GM19351 (cell line): ENCODE data around the gene MYO18A.

Experiments
- ATAC-seq: cut with Tn5 transposase; IDR thresholded peaks from one replicate; pipeline ENCODE4 v1.9.1; 2021; ENCODE audit warnings: mild to moderate bottlenecking, moderate library complexity; ENCODE audit not compliant: unreplicated experiment

The MYO18A gene

GRCh38 chr17:29060475-29060874, 119.7 kb downstream of the MYO18A start:
- ATAC-seq = no peak

DNA sequence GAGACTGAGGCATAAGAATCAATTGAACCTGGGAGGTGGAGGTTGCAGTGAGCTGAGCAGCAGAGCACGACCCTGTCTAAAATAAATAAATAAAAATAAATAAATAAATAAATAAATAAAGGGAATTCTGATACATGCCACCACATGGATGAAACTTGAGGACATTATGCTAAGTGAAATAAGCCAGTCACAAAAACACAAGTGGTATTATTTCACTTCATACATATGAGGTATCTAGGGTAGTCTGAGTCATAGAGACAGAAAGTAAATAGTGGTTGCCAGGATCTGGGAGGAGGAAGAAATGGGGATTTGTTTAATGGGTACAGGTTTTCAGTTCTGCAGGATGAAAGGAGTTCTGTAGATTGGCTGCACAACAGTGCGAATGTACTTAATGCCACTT, 120.9 kb downstream of the MYO18A start:
- no peak for ATAC-seq

- no peak for ATAC-seq
Observed at GRCh38 chr17:29058391-29058790, 121.8 kb downstream of the MYO18A start.

DNA sequence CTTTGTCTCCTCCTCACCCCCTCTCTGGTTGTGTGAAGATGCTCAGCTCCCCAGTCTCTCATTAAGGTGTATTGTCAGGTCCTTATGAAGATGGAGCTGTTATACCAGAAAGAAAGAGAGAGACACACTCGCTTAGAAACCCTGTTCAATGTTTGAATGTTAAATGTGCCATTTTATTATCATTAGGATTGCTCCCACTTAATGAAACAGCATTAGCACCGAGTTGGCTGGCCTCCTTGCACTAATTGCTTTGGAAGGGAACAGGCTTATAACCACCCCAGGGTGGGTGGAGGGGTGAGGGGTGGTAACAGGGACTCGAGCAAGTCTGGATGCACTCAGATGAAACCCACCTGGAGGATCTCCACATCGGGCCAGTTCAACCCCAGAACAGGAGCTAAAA, 122.8 kb downstream of the MYO18A start:
- ATAC-seq = no peak

DNA sequence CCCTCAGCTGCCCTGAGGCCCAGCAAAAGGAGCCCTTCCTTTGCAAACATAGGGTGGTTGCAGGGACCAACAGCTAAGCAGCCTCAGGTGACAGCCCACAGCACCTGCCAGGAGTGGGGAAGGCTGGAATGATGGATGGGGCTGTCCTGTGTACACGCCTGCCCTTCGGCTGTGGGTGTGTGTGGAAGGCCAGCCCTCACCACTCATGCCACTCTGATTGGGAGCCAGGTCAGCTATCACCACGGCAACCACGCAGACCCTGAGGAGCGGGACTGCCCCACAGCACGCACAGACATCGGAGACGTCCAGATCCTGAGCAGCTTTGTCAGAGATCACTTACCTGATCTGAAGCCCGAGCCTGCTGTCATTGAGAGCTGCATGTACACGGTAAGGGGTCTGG, 125.4 kb downstream of the MYO18A start:
- ATAC-seq = no peak

DNA sequence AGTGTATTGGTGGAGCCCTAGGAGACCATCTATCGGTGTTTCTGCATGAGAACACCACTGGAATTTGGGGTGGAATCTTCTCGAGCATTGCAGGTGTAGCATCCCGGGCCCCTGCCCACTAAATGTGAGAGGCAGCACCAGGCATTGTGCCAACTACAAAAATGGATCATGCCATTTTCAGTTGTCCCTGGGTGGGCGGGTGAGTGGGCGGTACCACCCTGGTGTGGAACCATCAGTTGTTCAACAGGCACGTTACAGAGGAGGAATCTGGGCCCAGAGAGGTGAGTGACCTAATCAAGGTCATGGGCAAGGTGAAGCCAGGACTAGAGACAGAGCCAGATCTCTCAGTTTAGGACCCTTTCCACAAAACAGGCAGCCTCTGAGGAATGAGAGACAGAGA, 128.5 kb downstream of the MYO18A start:
- ATAC-seq = no peak

GRCh38 chr17:29051194-29051593, 129.0 kb downstream of the MYO18A start:
- ATAC-seq = no peak

DNA sequence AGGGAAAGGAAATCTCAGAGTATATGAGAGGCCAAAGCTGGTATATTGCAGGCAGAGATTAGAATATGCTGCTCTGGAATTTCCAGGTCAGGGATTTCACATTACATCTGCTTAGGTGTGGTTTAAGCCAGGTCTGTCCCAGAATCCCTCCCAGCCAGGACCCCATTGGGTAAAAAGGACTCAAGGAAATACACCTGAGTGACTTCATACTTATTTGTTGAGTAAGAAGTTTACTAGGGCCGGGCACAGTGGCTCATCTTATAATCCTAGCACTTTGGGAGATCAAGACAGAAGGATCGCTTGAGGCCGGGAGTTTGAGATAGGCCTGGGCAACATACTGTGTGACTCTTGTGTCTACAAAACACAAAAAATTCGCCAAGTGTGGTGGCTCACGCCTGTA, 130.0 kb downstream of the MYO18A start:
- no peak for ATAC-seq

DNA sequence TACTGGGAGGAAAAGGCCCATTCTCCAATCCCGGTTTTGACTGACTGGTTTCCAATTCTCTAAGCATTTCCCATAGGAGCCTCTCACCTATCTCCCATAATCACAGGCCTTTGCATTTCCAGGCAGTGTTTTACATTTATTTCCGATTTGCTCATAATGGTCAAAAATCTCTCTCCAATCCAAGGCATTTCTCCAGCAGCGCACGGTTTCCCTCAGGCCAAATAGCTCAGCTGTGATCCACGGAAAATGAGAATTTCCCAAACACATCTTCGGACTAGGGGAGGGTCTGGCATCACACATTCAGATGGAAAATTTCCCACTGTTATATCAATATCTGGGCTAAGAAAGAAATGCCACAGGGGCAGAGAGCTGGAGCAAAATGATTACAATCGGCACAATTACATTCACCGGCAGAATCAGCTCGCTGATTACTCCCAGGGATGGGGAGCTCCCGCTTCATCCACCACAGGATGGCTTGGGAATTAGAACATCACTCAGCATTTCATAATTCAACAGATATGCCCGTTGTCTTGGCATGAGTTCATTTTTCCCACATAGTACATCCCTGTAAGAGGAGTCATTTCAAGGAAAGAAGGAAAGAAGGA, 130.6 kb downstream of the MYO18A start:
- ATAC-seq = no peak

GRCh38 chr17:29048440-29049368, 131.5 kb downstream of the MYO18A start:
- ATAC-seq = no peak

GRCh38 chr17:29046473-29046839, 133.7 kb downstream of the MYO18A start:
- ATAC-seq = no peak

GRCh38 chr17:29045734-29046472, 134.3 kb downstream of the MYO18A start:
- ATAC-seq = no peak

DNA sequence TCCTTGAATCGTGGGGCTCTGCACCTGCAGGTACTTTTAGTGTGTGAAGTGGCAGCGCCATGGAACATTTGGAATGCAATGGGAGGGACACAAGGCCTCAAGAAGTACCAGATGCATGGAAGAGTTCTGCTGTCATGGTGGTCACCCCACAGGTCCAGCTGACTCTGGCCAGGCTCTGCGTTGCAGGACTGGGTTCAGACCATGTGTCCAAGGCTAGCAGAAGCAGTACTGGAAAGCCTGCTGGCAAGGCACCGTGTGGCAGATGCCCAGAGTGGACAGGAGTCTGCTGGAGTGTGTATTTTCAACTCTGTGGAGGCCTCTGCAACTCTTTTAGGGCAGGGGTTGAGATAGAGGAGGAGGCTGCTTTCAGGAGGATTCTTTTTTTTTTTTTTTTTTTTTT, 135.2 kb downstream of the MYO18A start:
- ATAC-seq = no peak

- no peak for ATAC-seq
Observed at GRCh38 chr17:29043539-29044145, 136.6 kb downstream of the MYO18A start.

DNA sequence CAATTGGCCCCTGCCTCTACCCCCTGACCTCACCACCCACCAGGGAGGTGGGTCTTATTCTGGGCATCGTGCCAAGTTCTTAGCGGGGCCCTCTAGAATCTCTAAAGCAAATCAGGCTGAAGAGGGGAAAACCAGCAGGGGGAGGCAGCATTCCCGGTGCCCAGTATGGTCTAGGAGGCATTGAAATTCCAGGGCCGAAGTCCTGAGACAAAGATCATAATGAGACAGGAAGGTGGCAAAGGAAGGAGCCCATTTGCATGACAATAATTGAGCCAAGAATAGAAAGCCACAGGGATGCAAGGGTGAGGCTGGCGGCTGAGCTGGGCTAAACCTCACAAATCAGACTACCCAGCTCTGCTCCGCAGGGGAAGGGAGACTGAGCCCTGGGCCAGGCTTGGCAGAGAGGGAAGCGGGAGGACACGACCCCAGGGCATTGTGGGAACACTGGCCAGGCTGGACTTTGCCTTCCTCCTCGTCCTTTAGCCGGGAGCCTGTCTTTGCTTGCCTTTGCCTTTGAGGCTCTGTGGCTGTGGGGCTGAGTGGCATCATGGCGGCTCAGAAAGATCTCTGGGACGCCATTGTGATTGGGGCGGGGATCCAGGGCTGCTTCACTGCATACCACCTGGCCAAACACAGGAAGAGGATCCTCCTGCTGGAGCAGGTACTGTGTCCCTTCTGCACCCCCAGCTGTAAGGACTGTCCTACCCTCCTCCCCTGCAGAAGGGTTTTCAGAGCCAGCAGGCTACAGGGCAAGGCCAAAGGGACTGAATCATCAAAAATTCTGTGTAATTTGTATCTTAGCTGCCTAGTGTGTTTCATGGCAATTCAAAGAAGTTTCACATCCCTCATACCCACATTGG, 137.3 kb downstream of the MYO18A start, which contains the start of gene PIPOX:
Gene PIPOX (plus strand): TSS at position 463 of the 860 bp plus-strand sequence. CDS start 85 bp downstream, at position 548.
- no peak for ATAC-seq

DNA sequence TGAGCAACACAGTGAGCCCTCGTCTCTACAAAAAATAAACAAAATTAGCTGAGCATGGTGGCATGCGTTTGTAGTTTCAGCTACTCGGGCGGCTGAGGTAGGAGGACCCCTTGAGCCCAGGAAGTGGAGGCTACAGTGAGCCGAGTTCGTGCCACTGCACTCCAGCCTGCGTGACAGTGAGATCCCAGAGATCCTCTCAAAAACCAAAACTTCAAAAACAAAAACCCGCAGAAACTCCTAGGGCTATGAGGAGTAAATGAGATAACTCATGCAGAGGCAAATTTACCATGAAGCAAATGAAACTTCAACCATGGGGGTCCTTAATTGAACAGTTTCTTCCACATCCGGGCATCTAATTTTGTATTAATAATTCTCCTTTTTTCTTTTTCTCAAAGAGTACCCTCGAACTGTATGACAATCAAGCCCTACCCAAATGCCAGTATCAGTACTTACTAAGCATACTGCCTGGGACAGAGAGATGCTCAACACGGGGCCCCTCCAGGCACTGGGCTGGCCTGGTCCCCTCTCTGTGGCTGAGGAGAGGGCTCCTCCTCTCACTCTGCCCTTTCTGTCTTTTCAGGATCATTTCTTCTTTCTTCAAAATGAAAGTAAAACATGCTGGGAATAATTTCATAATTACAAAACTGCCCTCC, 138.0 kb downstream of the MYO18A start:
- no peak for ATAC-seq

DNA sequence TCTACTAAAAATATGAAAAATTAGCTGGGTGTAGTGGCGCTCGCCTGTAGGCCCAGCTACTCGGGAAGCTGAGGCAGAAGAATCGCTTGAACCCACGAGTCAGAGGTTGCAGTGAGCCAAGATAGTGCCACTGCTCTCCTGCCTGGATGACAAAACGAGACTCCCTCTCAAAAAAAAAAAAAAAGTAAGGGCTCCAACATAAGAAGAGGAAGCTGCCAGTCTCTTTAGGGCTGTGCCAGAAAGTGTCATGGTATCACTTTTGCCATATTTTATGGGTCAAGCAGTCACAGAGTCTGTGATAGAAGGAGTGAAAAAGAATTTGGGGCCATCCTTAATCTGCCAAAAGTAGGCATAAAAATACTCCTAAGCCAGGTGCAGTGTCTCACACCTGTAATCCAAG, 138.6 kb downstream of the MYO18A start:
- no peak for ATAC-seq

- ATAC-seq = no peak
Observed at GRCh38 chr17:29041091-29041490, 139.1 kb downstream of the MYO18A start.

GRCh38 chr17:29039764-29040598, 140.2 kb downstream of the MYO18A start:
- ATAC-seq = no peak
